Caco-2 (cell line): ENCODE data around the gene AJUBA. TPM values are rescaled to one million over a fixed set of nuclear protein-coding genes. Genes with fewer than 3 reads are reported as not detected.
"Not testable (repeated sequence)": the region's sequence is repeated elsewhere in the genome, so short reads cannot be mapped to it uniquely, and the experiment has no call there.

Experiments
- BruUV-seq: library from RNA; stranded (reverse); fragments of 400-500 nt; replicated peaks from 2 replicates; lab custom pipeline; 2021; lab: Mats Ljungman, UMichigan
- CTCF ChIA-PET: fragments of 300-600 bp; sonication (Branson Sonifier 250); formaldehyde crosslinking; loops from one replicate; lab custom pipeline; 2022; ENCODE audit warnings: antibody characterized with exemption; lab: Charles Lee
- POLR2A ChIA-PET: fragments of 300-600 bp; sonication (Branson Sonifier 250); formaldehyde crosslinking; loops from one replicate; lab custom pipeline; 2022; ENCODE audit warnings: antibody characterized with exemption; lab: Charles Lee
- DNase-seq, 2 experiments: peaks; one replicate each; pipeline versions ENCODE4 v3.0.0 to v3.0.0-alpha.2; 2020 to 2022
- H3K27me3 ChIP-seq: replicated peaks from 2 replicates; pipeline ENCODE4 v1.6.0; 2011; ENCODE audit warnings: low read length; ENCODE audit not compliant: control insufficient read depth, insufficient read depth
- H3K36me3 ChIP-seq: 2 replicates; pipeline ENCODE4 v1.5.1; 2011; ENCODE audit warnings: low read length; ENCODE audit not compliant: control insufficient read depth, insufficient read depth
- H3K4me1 ChIP-seq: fragments of 250-450 bp; sonication (Bioruptor Pico); 2 replicates; pipeline ENCODE4 v1.5.1; 2020; ENCODE audit warnings: mild to moderate bottlenecking
- H3K4me3 ChIP-seq: 2 replicates; pipeline ENCODE4 v1.5.1; 2011; ENCODE audit warnings: low read depth, mild to moderate bottlenecking, control low read depth, low read length
- H3K9me3 ChIP-seq: fragments of 250-450 bp; sonication (Bioruptor Pico); 2 replicates; pipeline ENCODE4 v1.5.1; 2020; ENCODE audit warnings: mild to moderate bottlenecking, moderate library complexity
- H3K27ac Mint-ChIP-seq: one replicate; pipeline ENCODE4 v1.8.0; 2022; ENCODE audit warnings: mixed read lengths; ENCODE audit not compliant: unreplicated experiment
- H3K27me3 Mint-ChIP-seq: one replicate; pipeline ENCODE4 v1.8.0; 2022; ENCODE audit warnings: mixed read lengths; ENCODE audit not compliant: insufficient read depth, unreplicated experiment
- H3K36me3 Mint-ChIP-seq: one replicate; pipeline ENCODE4 v1.8.0; 2022; ENCODE audit warnings: mild to moderate bottlenecking, mixed read lengths; ENCODE audit not compliant: insufficient read depth, unreplicated experiment
- H3K4me1 Mint-ChIP-seq: one replicate; pipeline ENCODE4 v1.8.0; 2022; ENCODE audit warnings: low read depth, mixed read lengths; ENCODE audit not compliant: unreplicated experiment
- H3K4me3 Mint-ChIP-seq: one replicate; pipeline ENCODE4 v1.8.0; 2022; ENCODE audit warnings: mild to moderate bottlenecking, moderate library complexity, mixed read lengths; ENCODE audit not compliant: unreplicated experiment
- H3K9me3 Mint-ChIP-seq: one replicate; pipeline ENCODE4 v1.8.0; 2022; ENCODE audit warnings: mixed read lengths; ENCODE audit not compliant: unreplicated experiment
- CTCF ChIP-seq, 2 experiments: fragments of 200-600 bp in 1 of 2; IDR thresholded peaks; 1 replicate in 1 of 2; 2 replicates in 1 of 2; pipeline versions ENCODE4 v1.5.1 to v1.8.0; 2011 to 2022; ENCODE audit warnings: antibody characterized with exemption in 1 of 2, control low read depth in 1 of 2, inconsistent platforms in 1 of 2, low read depth in 1 of 2, low read length in 1 of 2, mild to moderate bottlenecking in 1 of 2, moderate library complexity in 1 of 2; ENCODE audit not compliant: insufficient read depth in 1 of 2, severe bottlenecking in 1 of 2, unreplicated experiment in 1 of 2
- intact Hi-C: fragments of 100-400 bp; cut with micrococcal nuclease; formaldehyde crosslinking; loops from one replicate; pipeline ENCODE4 v1.10.0; 2022; ENCODE audit not compliant: unreplicated experiment
- total RNA-seq: library from RNA; stranded (reverse); gene quantifications from 2 replicates; pipeline ENCODE4 v1.2.3, GENCODE V29; 2022

AJUBA gene
- total RNA-seq, 1 experiment from 2014 or later, result 211 TPM

GRCh38 chr14:22955702-22956569, 26.4 kb downstream of the AJUBA start:
- Mint-ChIP-seq H3K4me3 (peak overlapping the region; percentile 94), H3K9me3 (no peaks in the 10 kb centered on the region), H3K4me1 (peaks cover 25% of the 10 kb centered on the region), H3K36me3 (peaks cover 41% of the 10 kb centered on the region), H3K27me3 (no peaks in the 10 kb centered on the region), H3K27ac (peak overlapping the region; percentile 96)
- H3K4me3 ChIP-seq, result peak overlapping the region; percentile 58
- no peak for TF ChIP-seq CTCF (IDR thresholded peaks at IDR 0.05; ENCODE audit: insufficient read depth in 1 of 2, low read depth in 1 of 2, low read length in 1 of 2, severe bottlenecking in 1 of 2, unreplicated experiment in 1 of 2)
- ChIA-PET CTCF (interaction anchor here (0.7 to 2.0 kb wide), 12 partner anchors 17 to 390 kb away, joined by 3 to 19 read pairs (median 4); partner anchors contain the start of genes CDH24 and PRMT5), POLR2A (interaction anchor here (0.5 to 2.5 kb wide), 14 partner anchors 10 to 102 kb away, joined by 3 to 21 read pairs (median 5); partner anchors contain the start of genes AJUBA, PRMT5 and RBM23)
- intact Hi-C loops, result loop anchor here (1.0 to 2.0 kb wide), 3 partner anchors 15 to 27 kb away; partner anchors contain the start of gene PRMT5
- H3K36me3 ChIP-seq, result peaks cover 1% of the 10 kb centered on the region; the same call in 1 of the 2 replicates
- no peak for DNase-seq
- no TSS peak for BruUV-seq
- H3K4me1 ChIP-seq, result peaks cover 18% of the 10 kb centered on the region; the same call in 1 of the 2 replicates
- H3K9me3 ChIP-seq, result no peaks in the 10 kb centered on the region
- H3K27me3 ChIP-seq, result no peaks in the 10 kb centered on the region

- Mint-ChIP-seq H3K36me3 (peaks cover 61% of the 10 kb centered on the region), H3K4me3 (no peak overlapping the region), H3K27ac (no peak overlapping the region), H3K9me3 (no peaks in the 10 kb centered on the region), H3K4me1 (peaks cover 14% of the 10 kb centered on the region), H3K27me3 (no peaks in the 10 kb centered on the region)
- Histone ChIP-seq H3K36me3 (peaks cover 1% of the 10 kb centered on the region; the same call in 1 of the 2 replicates), H3K4me3 (no peak overlapping the region), H3K9me3 (no peaks in the 10 kb centered on the region), H3K4me1 (peaks cover 12% of the 10 kb centered on the region; the same call in 1 of the 2 replicates), H3K27me3 (no peaks in the 10 kb centered on the region)
- no peak for TF ChIP-seq CTCF (IDR thresholded peaks at IDR 0.05; ENCODE audit: insufficient read depth in 1 of 2, low read depth in 1 of 2, low read length in 1 of 2, severe bottlenecking in 1 of 2, unreplicated experiment in 1 of 2)
- intact Hi-C loops, result no loop called here
- CTCF ChIA-PET, result no interaction called here
- POLR2A ChIA-PET, result interaction anchor here (0.6 kb wide), 1 partner anchor 30 kb away, joined by 3 read pairs; the partner anchor contains the start of gene AJUBA
- DNase-seq, result no peak
- no TSS peak for BruUV-seq
Observed at GRCh38 chr14:22952418-22952817, 29.9 kb downstream of the AJUBA start.

GRCh38 chr14:22951795-22952194, 30.6 kb downstream of the AJUBA start:
- DNase-seq, CTCF ChIA-PET, H3K4me3 Mint-ChIP-seq, H3K9me3 Mint-ChIP-seq, H3K27me3 ChIP-seq, BruUV-seq, POLR2A ChIA-PET, H3K27ac Mint-ChIP-seq, H3K36me3 ChIP-seq, intact Hi-C loops, H3K9me3 ChIP-seq, H3K4me3 ChIP-seq, H3K27me3 Mint-ChIP-seq: not testable (repeated sequence)
- peaks cover 11% of the 10 kb centered on the region; the same call in 1 of the 2 replicates for H3K4me1 ChIP-seq
- Mint-ChIP-seq H3K36me3 (peaks cover 64% of the 10 kb centered on the region), H3K4me1 (peaks cover 14% of the 10 kb centered on the region)
